Esophagus muscularis mucosa (tissue), 3 donors: ENCODE data around the gene MAP3K6.

Experiments used
- CTCF ChIP-seq, 3 experiments: fragments of 200-600 bp in 2 of 3; fragments of 450-650 bp in 1 of 3; sonication (generic) in 2 of 3; IDR thresholded peaks; one replicate each; pipeline ENCODE4 v1.5.1; 2017 to 2019; ENCODE audit warnings: antibody characterized with exemption in 3 of 3, mild to moderate bottlenecking in 2 of 3, moderate library complexity in 1 of 3
- POLR2A ChIP-seq: fragments of 450-650 bp; IDR thresholded peaks from one replicate; pipeline ENCODE4 v1.6.1; 2017; ENCODE audit warnings: antibody characterized with exemption, moderate library complexity, mild to moderate bottlenecking, low read depth
- POLR2AphosphoS5 ChIP-seq, 2 donors: sonication (generic); formaldehyde crosslinking; IDR thresholded peaks; one replicate each; pipeline ENCODE4 v1.6.1; 2017; ENCODE audit warnings: antibody characterized with exemption in 2 of 2

DNA sequence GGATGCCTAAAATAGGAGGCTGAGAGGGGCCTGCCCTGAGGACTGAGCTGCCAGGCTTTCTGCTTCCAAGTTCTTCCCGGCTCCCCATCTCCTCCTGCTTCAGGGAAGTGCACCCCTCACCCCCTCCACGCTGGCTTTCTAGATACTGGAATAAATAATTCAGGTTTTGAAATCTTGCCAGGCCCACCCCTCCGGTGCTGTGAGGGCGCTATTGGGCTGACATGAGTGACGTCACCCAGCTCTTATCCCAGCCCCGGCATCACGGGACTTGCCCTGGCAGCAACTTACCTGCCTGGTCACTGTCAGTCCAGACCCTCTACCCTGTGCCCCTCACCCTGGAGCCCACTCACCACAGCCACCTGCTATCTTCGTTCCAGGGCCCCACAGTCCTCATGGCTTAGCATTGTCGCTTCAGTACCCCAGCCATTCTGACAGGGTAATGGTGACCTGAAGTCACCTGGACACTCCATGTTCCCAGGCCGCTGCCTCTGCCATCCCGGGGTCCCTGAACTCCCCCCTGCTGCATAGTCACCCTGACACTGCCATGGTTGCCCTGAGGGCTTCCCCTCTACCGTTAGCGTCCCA lies 24.8 kb upstream of the MAP3K6 start:
- TF ChIP-seq POLR2A (no peak), CTCF (IDR thresholded peaks at IDR 0.05) (peak in 1 of 3 experiments; percentile 11), POLR2AphosphoS5 (IDR thresholded peaks at IDR 0.05) (peak; percentile 37 to 47)
